ENCODE measurements around the gene GARIN1A. TPM values are rescaled to one million over a fixed set of nuclear protein-coding genes. Genes with fewer than 3 reads are reported as not detected.
"Not testable (repeated sequence)": the region's sequence is repeated elsewhere in the genome, so short reads cannot be mapped to it uniquely, and the experiment has no call there.

Gene GARIN1A
- total and polyA plus RNA-seq, 2 of the 4 experiments (the other 2 are of a cell fraction), result 0.18 to 1.4 TPM

DNA sequence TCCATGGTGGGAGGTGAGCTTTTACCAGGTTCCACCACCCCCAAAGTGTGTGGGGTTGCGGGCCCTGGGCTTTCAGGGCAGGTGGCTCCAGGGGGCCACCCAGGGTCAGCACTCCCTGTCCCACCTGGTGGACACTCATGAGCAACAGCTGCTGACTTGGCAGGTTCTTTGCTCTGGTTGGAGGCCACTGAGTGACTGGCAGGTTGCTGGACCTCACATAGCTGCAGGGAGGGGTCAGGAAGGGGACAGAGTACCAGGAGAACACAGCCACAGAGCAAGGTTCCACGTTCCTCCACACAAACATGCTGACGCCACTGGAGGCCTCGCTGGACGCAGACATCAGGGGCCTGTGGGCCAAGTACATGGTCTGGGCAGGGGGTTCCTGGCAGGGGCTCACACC is 13.7 kb upstream of the GARIN1A start:
- H2AFZ ChIP-seq (replicated peaks; ENCODE audit: low read length, poor library complexity); H3K4ac ChIP-seq (ENCODE audit: low read depth, low read length); H3K18ac ChIP-seq (ENCODE audit: low read depth, low read length); BruUV-seq (replicated peaks); POLR2A ChIA-PET (ENCODE audit: unreplicated experiment); H3K4me3 ChIP-seq (ENCODE audit: insufficient read depth, low read depth, low read length); H3K4me1 ChIP-seq (ENCODE audit: control insufficient read depth, insufficient read depth, low read length); ATAC-seq (ENCODE audit: low read depth); H3K36me3 ChIP-seq (ENCODE audit: control insufficient read depth, insufficient read depth, low read length); in situ Hi-C loops (cut with MboI; ENCODE audit: low sequenced_read_pairs); H3K79me1 ChIP-seq (ENCODE audit: low read depth in 1 of 2, low read length in 2 of 2); H3K23ac ChIP-seq (ENCODE audit: low read depth, low read length); H2AK5ac ChIP-seq (ENCODE audit: low read depth, low read length); H3K9me3 ChIP-seq (ENCODE audit: control insufficient read depth, insufficient read depth, low read length); intact Hi-C loops (cut with micrococcal nuclease); H3K27ac ChIP-seq (ENCODE audit: insufficient read depth, low read length); H3K14ac ChIP-seq (replicated peaks; ENCODE audit: low read depth, low read length); H2BK5ac ChIP-seq (ENCODE audit: low read depth, low read length, poor library complexity, severe bottlenecking); H3K4me2 ChIP-seq (ENCODE audit: low read depth, low read length); H3K56ac ChIP-seq (ENCODE audit: extremely low read depth, insufficient read depth, low read length); H2BK20ac ChIP-seq (ENCODE audit: low read depth, low read length); H2BK15ac ChIP-seq (ENCODE audit: low read depth, low read length); H2AK9ac ChIP-seq (replicated peaks; ENCODE audit: low read depth, low read length, poor library complexity); DNase-seq; dilution Hi-C loops (cut with HindIII; ENCODE audit: low sequenced_read_pairs, unreplicated experiment); H3K27me3 ChIP-seq (ENCODE audit: control insufficient read depth, insufficient read depth, low read length); H3K9ac ChIP-seq (ENCODE audit: low read depth, low read length); H4K91ac ChIP-seq (ENCODE audit: insufficient read depth, low read depth, low read length); H2BK120ac ChIP-seq (ENCODE audit: low read depth, low read length); H3K9me1 ChIP-seq (ENCODE audit: insufficient read depth, low read length); H4K5ac ChIP-seq (ENCODE audit: low read depth, low read length); H4K8ac ChIP-seq (ENCODE audit: low read depth in 2 of 2, low read length in 2 of 2); H4K20me1 ChIP-seq (ENCODE audit: insufficient read depth, low read length): not testable (repeated sequence)
- CTCF ChIA-PET, result interaction anchor here (0.7 kb wide), 1 partner anchor 15 kb away, joined by 3 read pairs; no protein-coding TSS in a partner anchor
- WGBS, 2 experiments (ENCODE audit: extremely low coverage in 2 of 2, insufficient read length in 1 of 2), result no CpG with 5 or more reads among the region's 5 CpGs

All from IMR-90 (cell line).